ENCODE measurements around the gene PRDM15.

DNA sequence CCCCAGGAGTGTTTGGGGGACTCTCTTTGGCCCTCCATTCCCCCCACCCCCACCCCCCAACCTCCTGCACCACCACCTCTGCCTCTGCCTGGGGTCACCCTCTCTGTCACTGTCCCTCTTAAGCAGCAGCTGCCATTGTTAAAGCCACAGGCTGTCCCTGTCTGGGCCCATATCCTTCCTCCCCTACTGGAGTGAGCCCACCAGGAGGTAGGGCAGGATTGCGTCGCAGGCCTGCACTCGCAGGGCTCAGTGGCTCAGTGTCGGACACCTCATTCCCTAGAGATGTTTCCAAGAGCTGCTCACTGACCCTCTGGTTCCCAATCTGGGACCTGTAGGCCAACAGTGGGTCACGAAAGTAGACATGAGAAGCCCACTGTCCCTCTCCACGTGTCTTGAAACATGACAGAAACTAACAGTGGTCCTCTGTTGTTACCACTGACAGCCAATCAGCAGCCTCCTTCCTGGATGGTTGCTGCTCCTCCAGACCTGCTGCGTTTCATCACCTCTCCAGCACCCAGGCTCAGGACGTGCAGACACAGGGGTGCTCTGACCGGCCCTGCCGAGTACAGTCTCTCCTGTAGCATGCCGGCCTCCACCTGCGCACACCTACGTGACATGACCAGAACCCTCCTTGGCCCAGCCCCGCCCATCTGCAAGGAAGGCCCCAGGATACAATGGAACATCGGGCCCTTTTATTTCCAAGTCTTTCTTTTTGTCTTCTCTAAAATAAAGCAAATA is 7.7 kb downstream of the PRDM15 start:
- no peak for TF ChIP-seq CTCF (IDR thresholded peaks at IDR 0.05)
- TF ChIP-seq EP300 (IDR thresholded peaks at IDR 0.05), result no peak

All from tibial nerve (tissue), 4 donors.